AG04450 (cell line): ENCODE measurements around the gene PHF14. TPM values are rescaled to one million over a fixed set of nuclear protein-coding genes. Genes with fewer than 3 reads are reported as not detected.

Experiments used
- CTCF ChIA-PET: fragments of 300-600, 350-600 bp; formaldehyde crosslinking; extraction: SDS; loops from one replicate; lab custom pipeline; 2022; ENCODE audit warnings: antibody characterized with exemption, inconsistent platforms; lab: Charles Lee
- POLR2A ChIA-PET: fragments of 350-600 bp; formaldehyde crosslinking; extraction: SDS; loops from one replicate; lab custom pipeline; 2021; ENCODE audit warnings: antibody characterized with exemption, inconsistent platforms; lab: Yijun Ruan, JAX
- DNase-seq: peaks from one replicate; pipeline ENCODE4 v3.0.0-alpha.2; 2011; ENCODE audit warnings: low read depth, low spot score
- H3K27ac ChIP-seq: one replicate; pipeline ENCODE4 v1.5.1; 2012; ENCODE audit warnings: low read depth, low read length, control low read depth
- H3K27me3 ChIP-seq: one replicate; pipeline ENCODE4 v1.6.0; 2012; ENCODE audit warnings: low read length; ENCODE audit not compliant: control insufficient read depth, insufficient read depth
- H3K4me3 ChIP-seq: 2 replicates; pipeline ENCODE4 v1.5.1; 2011; ENCODE audit warnings: mild to moderate bottlenecking, low read depth, low read length, control low read depth
- H3K9me3 ChIP-seq: 2 replicates; pipeline ENCODE4 v1.5.1; 2012; ENCODE audit warnings: low read length; ENCODE audit not compliant: control insufficient read depth, insufficient read depth
- polyA plus RNA-seq: library from polyadenylated mRNA; depleted of rRNA; stranded (reverse); fragments of >200 nt; gene quantifications from 2 replicates; pipeline ENCODE4 v1.2.3, GENCODE V29; 2011
- TF ChIP-seq, protein P1 (sequence below): IDR thresholded peaks from 2 replicates; pipeline ENCODE4 v1.5.1; 2011; ENCODE audit warnings: low read depth, low read length, control low read depth, inconsistent platforms

Gene PHF14
- polyA plus RNA-seq, 1 experiment: 26.2 TPM

DNA sequence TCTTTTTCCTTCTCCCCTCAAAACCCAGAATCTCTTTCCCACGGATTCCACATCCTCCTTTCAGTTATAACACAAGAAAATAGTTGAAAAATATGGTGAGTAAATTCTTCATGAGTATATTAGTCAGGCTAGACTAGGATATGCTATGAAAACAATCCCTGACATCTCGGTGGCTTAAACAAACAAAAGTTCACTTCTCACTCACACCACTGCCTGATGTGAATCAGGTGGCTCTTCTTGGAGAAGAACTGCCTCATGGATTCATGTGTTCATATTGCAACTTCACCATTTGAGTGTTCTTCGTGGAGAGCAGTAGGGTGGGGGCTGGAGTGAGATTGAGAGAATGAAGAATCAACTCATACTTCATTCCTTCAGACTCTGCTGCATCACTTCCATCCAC lies 204.1 kb downstream of the PHF14 start:
- Histone ChIP-seq H3K4me3 (no peak overlapping the region), H3K27ac (no peak overlapping the region), H3K9me3 (no peaks in the 10 kb centered on the region), H3K27me3 (no peaks in the 10 kb centered on the region)
- POLR2A ChIA-PET: no interaction called here
- no peak for DNase-seq
- TF ChIP-seq, protein P1, sequence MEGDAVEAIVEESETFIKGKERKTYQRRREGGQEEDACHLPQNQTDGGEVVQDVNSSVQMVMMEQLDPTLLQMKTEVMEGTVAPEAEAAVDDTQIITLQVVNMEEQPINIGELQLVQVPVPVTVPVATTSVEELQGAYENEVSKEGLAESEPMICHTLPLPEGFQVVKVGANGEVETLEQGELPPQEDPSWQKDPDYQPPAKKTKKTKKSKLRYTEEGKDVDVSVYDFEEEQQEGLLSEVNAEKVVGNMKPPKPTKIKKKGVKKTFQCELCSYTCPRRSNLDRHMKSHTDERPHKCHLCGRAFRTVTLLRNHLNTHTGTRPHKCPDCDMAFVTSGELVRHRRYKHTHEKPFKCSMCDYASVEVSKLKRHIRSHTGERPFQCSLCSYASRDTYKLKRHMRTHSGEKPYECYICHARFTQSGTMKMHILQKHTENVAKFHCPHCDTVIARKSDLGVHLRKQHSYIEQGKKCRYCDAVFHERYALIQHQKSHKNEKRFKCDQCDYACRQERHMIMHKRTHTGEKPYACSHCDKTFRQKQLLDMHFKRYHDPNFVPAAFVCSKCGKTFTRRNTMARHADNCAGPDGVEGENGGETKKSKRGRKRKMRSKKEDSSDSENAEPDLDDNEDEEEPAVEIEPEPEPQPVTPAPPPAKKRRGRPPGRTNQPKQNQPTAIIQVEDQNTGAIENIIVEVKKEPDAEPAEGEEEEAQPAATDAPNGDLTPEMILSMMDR: no peak
- CTCF ChIA-PET: no interaction called here

DNA sequence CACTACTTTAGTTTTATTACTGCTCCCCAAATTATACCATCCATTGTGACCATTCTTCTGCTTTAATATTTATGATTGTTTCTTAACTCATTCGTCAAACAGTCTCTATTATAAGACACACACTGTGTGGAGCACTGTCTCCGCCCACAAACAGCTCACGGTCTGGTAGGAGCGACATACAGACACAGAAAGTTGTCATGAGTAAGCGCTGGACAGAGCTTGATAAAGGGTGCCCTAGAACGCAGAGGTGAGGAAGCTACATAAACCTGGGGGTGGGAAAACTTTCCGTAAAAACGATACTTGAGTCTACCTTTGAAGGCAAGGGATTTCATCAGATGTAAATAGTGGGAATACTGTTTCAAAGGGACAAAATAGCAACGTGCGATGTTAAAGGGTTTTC lies 207.9 kb downstream of the PHF14 start:
- no peaks in the 10 kb centered on the region for H3K9me3 ChIP-seq
- TF ChIP-seq, protein P1: no peak
- H3K27ac ChIP-seq: no peak overlapping the region
- CTCF ChIA-PET: interaction anchor here (0.5 to 1.3 kb wide), 2 partner anchors 19 to 30 kb away, joined by 3 to 4 read pairs; no protein-coding TSS in a partner anchor
- no peaks in the 10 kb centered on the region for H3K27me3 ChIP-seq
- no peak overlapping the region for H3K4me3 ChIP-seq
- no peak for DNase-seq
- POLR2A ChIA-PET: no interaction called here

DNA sequence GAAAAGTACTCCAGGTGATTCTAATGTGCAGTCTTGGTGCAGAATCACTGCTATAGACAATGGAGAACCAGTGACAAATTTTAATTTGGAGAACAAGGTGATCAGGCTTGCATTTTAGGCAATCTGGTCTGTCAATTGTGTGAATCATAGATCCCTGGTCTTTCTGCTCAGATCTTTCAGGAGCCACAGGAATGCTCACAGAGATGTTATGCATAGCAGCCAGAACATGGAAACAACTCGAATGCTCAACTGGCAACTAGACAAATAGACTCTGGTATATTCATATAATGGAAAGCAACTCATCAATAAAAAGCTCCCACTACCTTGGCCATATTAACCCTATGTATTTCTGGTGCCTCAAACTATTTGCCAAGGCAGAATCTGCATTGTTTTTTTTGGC lies 209.1 kb downstream of the PHF14 start:
- no peaks in the 10 kb centered on the region for H3K27me3 ChIP-seq
- ChIA-PET CTCF (interaction anchor here (0.6 to 1.3 kb wide), 2 partner anchors 29 kb away, joined by 3 to 4 read pairs; no protein-coding TSS in a partner anchor), POLR2A (no interaction called here)
- no peak overlapping the region for H3K4me3 ChIP-seq
- DNase-seq: peak; percentile 20
- TF ChIP-seq, protein P1: no peak
- no peak overlapping the region for H3K27ac ChIP-seq
- no peaks in the 10 kb centered on the region for H3K9me3 ChIP-seq

DNA sequence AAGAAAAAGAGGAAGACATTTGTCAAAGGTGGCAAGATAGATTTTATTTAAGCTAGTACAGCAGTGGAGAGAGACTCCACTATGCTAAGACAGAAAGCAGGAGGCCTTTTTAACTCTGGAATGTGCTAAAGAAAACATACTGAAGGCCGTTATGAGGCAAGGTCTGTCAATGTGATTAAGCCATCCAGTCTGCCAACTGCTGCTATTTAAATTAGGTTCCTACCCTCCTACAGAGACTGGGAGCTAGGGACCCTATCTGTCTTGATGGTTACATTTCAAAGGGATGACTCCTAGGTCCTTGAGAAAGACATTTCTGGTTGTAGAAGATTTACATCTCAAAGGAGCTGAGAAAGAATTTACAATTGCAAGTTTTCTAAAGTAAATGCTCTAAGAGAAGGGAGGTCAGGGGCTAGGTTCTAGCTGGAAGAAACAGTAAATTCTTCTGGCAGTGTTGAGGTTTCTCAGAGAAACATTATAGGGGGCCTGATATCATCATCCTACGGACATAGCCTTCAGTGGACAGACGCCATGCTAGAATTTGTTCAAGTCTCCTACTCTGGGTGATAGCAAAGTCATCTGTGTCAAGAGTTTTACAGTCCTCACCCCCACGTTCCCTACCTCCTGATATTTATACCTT lies 211.6 kb downstream of the PHF14 start:
- Histone ChIP-seq H3K27ac (no peak overlapping the region), H3K27me3 (no peaks in the 10 kb centered on the region), H3K9me3 (no peaks in the 10 kb centered on the region; the same call in 1 of the 2 replicates), H3K4me3 (no peak overlapping the region)
- ChIA-PET POLR2A (no interaction called here), CTCF (no interaction called here)
- TF ChIP-seq, protein P1: no peak
- DNase-seq: no peak

DNA sequence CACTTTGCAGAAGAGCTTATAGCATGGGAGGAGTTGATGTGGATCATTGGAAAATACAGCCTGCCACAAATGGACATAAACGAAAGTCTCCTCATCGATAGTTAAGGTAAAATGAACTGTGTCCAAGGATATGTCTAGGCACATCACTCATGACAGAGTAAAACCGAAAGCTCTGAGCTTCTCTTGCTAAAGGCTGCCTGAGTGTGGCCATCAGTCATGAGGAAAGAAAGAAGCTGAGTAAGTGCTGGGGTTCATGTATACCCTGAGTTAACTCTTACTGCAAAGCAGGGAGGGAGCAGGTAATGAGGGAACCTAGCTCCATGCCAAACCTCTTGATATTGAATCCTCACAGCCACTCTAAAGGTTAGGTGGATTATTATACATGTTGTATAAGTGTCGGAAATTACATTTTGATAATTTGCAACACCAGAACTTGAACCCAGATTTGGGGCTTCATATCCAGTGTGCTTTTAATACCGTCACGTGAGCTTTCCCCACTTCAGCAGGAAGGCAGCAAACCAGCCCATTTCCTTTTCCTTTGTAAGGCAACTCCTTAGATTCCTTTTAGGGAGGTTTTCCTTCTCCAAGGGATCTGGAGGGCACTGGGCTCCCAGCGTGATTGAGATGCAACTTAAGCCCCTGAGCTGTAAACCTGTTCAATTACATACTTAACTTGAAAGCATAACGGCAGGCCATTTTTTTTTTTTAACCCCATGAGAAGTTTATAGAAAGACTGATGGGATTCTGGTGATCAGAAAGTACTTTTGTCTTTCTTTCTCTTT lies 215.0 kb downstream of the PHF14 start:
- TF ChIP-seq, protein P1: no peak
- ChIA-PET CTCF (interaction anchor here (3.2 kb wide), 1 partner anchor 23 kb away, joined by 14 read pairs; no protein-coding TSS in a partner anchor), POLR2A (no interaction called here)
- Histone ChIP-seq H3K4me3 (peak overlapping the region; percentile 38), H3K9me3 (no peaks in the 10 kb centered on the region; the same call in 1 of the 2 replicates), H3K27me3 (no peaks in the 10 kb centered on the region), H3K27ac (no peak overlapping the region)
- no peak for DNase-seq
